Mammary epithelial cell (primary cell): ENCODE data around the gene TEX264.
"Not testable (repeated sequence)": the region's sequence is repeated elsewhere in the genome, so short reads cannot be mapped to it uniquely, and the experiment has no call there.

ENCODE experiments used
- EZH2 ChIP-seq: IDR thresholded peaks from 2 replicates; pipeline ENCODE4 v1.6.1; 2012; ENCODE audit warnings: low read length, inconsistent platforms, borderline replicate concordance
- TF ChIP-seq, protein P1 (sequence below), 2 donors: IDR thresholded peaks in 1 of 2; conservative IDR thresholded peaks in 1 of 2; 2 replicates each; pipeline ENCODE4 v1.5.1; 2011 to 2012; ENCODE audit warnings: inconsistent platforms in 2 of 2, low read length in 2 of 2, mild to moderate bottlenecking in 2 of 2, control low read depth in 1 of 2, low read depth in 1 of 2; ENCODE audit not compliant: insufficient read depth in 1 of 2; ENCODE audit errors: extremely low read depth in 1 of 2

DNA sequence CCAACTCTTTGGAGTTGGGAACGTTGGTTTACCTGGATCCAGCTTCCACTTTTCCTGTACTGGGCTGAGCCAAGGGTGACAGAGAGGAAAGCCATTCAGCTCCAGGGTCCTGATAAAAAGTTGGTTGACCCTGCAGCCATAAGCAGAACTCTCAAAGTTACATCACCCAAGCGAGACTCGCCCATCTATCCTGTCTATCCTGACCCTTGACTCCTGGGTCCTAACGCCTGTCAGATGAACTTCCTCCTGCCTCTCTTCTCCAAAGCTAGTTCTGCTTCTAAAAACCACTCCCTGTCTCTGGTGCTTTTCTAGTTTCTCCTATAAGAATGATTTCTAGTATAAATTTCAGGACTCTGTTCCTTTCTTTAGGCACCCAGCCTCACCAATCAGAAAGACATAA is 71.9 kb downstream of the TEX264 start:
- TF ChIP-seq EZH2: not testable (repeated sequence)
- TF ChIP-seq, protein P1, sequence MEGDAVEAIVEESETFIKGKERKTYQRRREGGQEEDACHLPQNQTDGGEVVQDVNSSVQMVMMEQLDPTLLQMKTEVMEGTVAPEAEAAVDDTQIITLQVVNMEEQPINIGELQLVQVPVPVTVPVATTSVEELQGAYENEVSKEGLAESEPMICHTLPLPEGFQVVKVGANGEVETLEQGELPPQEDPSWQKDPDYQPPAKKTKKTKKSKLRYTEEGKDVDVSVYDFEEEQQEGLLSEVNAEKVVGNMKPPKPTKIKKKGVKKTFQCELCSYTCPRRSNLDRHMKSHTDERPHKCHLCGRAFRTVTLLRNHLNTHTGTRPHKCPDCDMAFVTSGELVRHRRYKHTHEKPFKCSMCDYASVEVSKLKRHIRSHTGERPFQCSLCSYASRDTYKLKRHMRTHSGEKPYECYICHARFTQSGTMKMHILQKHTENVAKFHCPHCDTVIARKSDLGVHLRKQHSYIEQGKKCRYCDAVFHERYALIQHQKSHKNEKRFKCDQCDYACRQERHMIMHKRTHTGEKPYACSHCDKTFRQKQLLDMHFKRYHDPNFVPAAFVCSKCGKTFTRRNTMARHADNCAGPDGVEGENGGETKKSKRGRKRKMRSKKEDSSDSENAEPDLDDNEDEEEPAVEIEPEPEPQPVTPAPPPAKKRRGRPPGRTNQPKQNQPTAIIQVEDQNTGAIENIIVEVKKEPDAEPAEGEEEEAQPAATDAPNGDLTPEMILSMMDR (conservative IDR thresholded peaks at IDR 0.05 in 1 of 2, IDR thresholded peaks at IDR 0.05 in 1 of 2; ENCODE audit: extremely low read depth in 1 of 2, insufficient read depth in 1 of 2, low read depth in 1 of 2, low read length in 2 of 2): not testable (repeated sequence)
